HL-60 (cell line): ENCODE data around the gene SGCA.

Experiments used
- CTCF ChIP-seq: IDR thresholded peaks from one replicate; pipeline ENCODE4 v1.5.1; 2011; ENCODE audit warnings: low read length, control low read depth, inconsistent platforms; ENCODE audit not compliant: insufficient read depth
- SPI1 ChIP-seq: IDR thresholded peaks from 2 replicates; pipeline ENCODE4 v1.6.1; 2012; ENCODE audit warnings: low read depth, mild to moderate bottlenecking, borderline replicate concordance

GRCh38 chr17:50171371-50172071 lies 5.7 kb downstream of the SGCA start:
- TF ChIP-seq CTCF (no peak), SPI1 (no peak)
